Vagina (tissue), 2 donors: Measurements from ENCODE around the gene RNF7. TPM values are rescaled to one million over a fixed set of nuclear protein-coding genes. Genes with fewer than 3 reads are reported as not detected.
"Not testable (repeated sequence)": the region's sequence is repeated elsewhere in the genome, so short reads cannot be mapped to it uniquely, and the experiment has no call there.

Experiments
- DNase-seq, 2 donors: peaks; one replicate each; pipeline ENCODE4 v3.0.0-alpha.2; 2017; ENCODE audit errors: extremely low spot score in 2 of 2
- H3K27ac ChIP-seq: fragments of 200-600 bp; sonication (generic); one replicate; pipeline ENCODE4 v1.5.1; 2019
- H3K27me3 ChIP-seq: fragments of 200-600 bp; sonication (generic); one replicate; pipeline ENCODE4 v1.5.1; 2019
- H3K36me3 ChIP-seq, 2 donors: fragments of 200-600 bp; sonication (generic); one replicate each; pipeline ENCODE4 v1.5.1; 2017 to 2019
- H3K4me1 ChIP-seq: fragments of 200-600 bp; sonication (generic); one replicate; pipeline ENCODE4 v1.5.1; 2019
- H3K4me3 ChIP-seq, 2 donors: fragments of 200-600 bp; sonication (generic); 1 replicate in 1 of 2; 2 replicates in 1 of 2; pipeline ENCODE4 v1.5.1; 2016 to 2019
- H3K9me3 ChIP-seq: fragments of 200-600 bp; sonication (generic); one replicate; pipeline ENCODE4 v1.5.1; 2019
- CTCF ChIP-seq, 3 experiments: fragments of 450-650 bp in 2 of 3; fragments of 200-600 bp in 1 of 3; sonication (generic) in 1 of 3; IDR thresholded peaks; one replicate each; pipeline ENCODE4 v1.5.1; 2017 to 2019; ENCODE audit warnings: antibody characterized with exemption in 3 of 3, mild to moderate bottlenecking in 2 of 3, moderate library complexity in 2 of 3
- POLR2A ChIP-seq, 2 donors: fragments of 450-650 bp; IDR thresholded peaks; one replicate each; pipeline ENCODE4 v1.6.1; 2017; ENCODE audit warnings: antibody characterized with exemption in 2 of 2, mild to moderate bottlenecking in 2 of 2, moderate library complexity in 2 of 2
- POLR2AphosphoS5 ChIP-seq, 2 donors: sonication (generic); formaldehyde crosslinking; IDR thresholded peaks; one replicate each; pipeline ENCODE4 v1.9.0; 2017; ENCODE audit warnings: antibody characterized with exemption in 2 of 2, mild to moderate bottlenecking in 2 of 2, low read depth in 1 of 2; ENCODE audit not compliant: insufficient read depth in 1 of 2
- intact Hi-C: fragments of 100-400 bp; cut with DNase I; formaldehyde crosslinking; loops from one replicate; pipeline ENCODE4 v1.15.1; 2023
- total RNA-seq: library from RNA; depleted of rRNA; stranded (reverse); fragments of >200 nt; gene quantifications from one replicate; pipeline ENCODE4 v1.2.3, GENCODE V29; 2016

Gene RNF7
- total RNA-seq, 1 donor from 2014 or later: 57.0 TPM

DNA sequence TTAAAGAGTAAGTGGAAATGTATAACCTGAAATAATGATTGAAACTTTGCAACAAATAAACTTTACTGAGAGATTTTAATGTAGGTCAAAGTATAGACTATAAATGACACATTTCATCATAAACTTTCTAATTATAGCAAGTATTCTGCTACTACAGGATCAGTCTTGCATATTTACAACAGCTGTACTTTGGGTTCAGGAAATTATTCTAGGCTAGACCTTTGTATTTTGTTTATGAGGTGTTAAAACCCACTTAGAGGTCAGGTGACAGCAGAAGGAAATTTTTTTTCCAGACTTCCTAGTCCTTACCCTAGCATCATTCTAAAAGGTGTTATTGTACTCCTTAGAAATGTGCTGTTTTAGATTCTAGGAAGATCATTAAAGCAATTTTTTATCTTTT, 2.3 kb downstream of the RNF7 start:
- intact Hi-C loops: no loop called here
- TF ChIP-seq POLR2A (IDR thresholded peaks at IDR 0.05) (no peak), POLR2AphosphoS5 (IDR thresholded peaks at IDR 0.05; ENCODE audit: insufficient read depth in 1 of 2, low read depth in 1 of 2) (no peak), CTCF (IDR thresholded peaks at IDR 0.05) (no peak)
- Histone ChIP-seq H3K4me1 (peaks cover 40% of the 10 kb centered on the region), H3K9me3 (no peaks in the 10 kb centered on the region), H3K36me3 (peaks cover 0 to 4% of the 10 kb centered on the region in 2 donors), H3K27ac (peak overlapping the region; percentile 97), H3K4me3 (peak overlapping the region in 1 of 2 donors; percentile 96), H3K27me3 (no peaks in the 10 kb centered on the region)
- no peak for DNase-seq

DNA sequence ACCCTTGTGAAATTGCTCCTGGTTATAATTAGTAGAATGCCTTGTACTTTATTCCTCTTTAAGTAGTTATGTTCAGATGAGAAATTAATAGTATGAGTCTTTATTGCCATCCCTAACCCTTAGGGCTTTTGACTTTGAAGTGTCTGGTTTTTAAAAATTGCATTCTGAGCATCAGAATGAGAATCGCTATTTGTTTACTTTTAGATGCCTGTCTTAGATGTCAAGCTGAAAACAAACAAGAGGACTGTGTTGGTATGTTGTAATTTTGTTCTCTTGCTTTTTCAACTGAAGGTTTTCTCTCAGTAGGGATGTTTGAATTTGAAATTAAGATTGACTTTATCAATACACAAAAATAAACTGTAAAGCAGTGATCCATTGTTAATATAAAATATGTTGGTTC, 5.2 kb downstream of the RNF7 start:
- peaks cover 40% of the 10 kb centered on the region for H3K4me1 ChIP-seq
- intact Hi-C loops: no loop called here
- no peak for TF ChIP-seq POLR2AphosphoS5 (IDR thresholded peaks at IDR 0.05; ENCODE audit: insufficient read depth in 1 of 2, low read depth in 1 of 2)
- TF ChIP-seq POLR2A (IDR thresholded peaks at IDR 0.05): no peak
- TF ChIP-seq CTCF (IDR thresholded peaks at IDR 0.05): no peak
- no peak for DNase-seq
- peaks cover 0 to 32% of the 10 kb centered on the region in 2 donors for H3K36me3 ChIP-seq
- no peaks in the 10 kb centered on the region for H3K9me3 ChIP-seq
- H3K27me3 ChIP-seq: no peaks in the 10 kb centered on the region
- H3K27ac ChIP-seq: no peak overlapping the region
- H3K4me3 ChIP-seq: no peak overlapping the region

GRCh38 chr3:141746962-141747361, 8.9 kb downstream of the RNF7 start:
- H3K4me1 ChIP-seq: peaks cover 13% of the 10 kb centered on the region
- H3K27me3 ChIP-seq: no peaks in the 10 kb centered on the region
- no peak for DNase-seq
- intact Hi-C loops: no loop called here
- no peak overlapping the region for H3K4me3 ChIP-seq
- TF ChIP-seq POLR2A (IDR thresholded peaks at IDR 0.05) (no peak), CTCF (IDR thresholded peaks at IDR 0.05) (no peak), POLR2AphosphoS5 (IDR thresholded peaks at IDR 0.05; ENCODE audit: insufficient read depth in 1 of 2, low read depth in 1 of 2) (no peak)
- peaks cover 3 to 50% of the 10 kb centered on the region in 2 donors for H3K36me3 ChIP-seq
- no peak overlapping the region for H3K27ac ChIP-seq
- H3K9me3 ChIP-seq: no peaks in the 10 kb centered on the region

DNA sequence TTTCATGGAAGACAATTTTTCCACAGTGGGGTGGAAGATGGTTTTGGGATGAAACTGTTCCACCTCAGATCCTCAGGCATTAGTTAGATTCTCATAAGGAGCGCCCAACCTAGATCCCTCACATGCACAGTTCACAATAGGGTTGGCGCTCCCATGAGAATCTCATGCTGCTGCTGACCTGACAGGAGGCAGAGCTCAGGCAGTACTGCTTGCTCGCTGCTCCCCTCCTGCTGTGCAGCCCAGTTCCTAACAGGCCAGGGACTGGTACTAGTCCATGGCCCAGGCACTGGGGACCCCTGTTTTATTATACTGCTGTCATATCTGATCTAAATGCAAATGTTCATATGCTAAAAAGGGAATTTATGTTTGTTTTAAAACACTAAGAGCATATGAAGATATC, 15.3 kb downstream of the RNF7 start:
- H3K36me3 ChIP-seq: peaks cover 3 to 17% of the 10 kb centered on the region in 2 donors
- no peaks in the 10 kb centered on the region for H3K9me3 ChIP-seq
- H3K4me1 ChIP-seq: no peaks in the 10 kb centered on the region
- H3K4me3 ChIP-seq: no peak overlapping the region
- H3K27me3 ChIP-seq: no peaks in the 10 kb centered on the region
- no peak overlapping the region for H3K27ac ChIP-seq
- no peak for DNase-seq
- TF ChIP-seq CTCF (IDR thresholded peaks at IDR 0.05) (no peak), POLR2A (IDR thresholded peaks at IDR 0.05) (no peak), POLR2AphosphoS5 (IDR thresholded peaks at IDR 0.05; ENCODE audit: insufficient read depth in 1 of 2, low read depth in 1 of 2) (no peak)
- intact Hi-C loops: no loop called here

GRCh38 chr3:141754032-141754431, 15.9 kb downstream of the RNF7 start:
- intact Hi-C loops: no loop called here
- Histone ChIP-seq H3K36me3 (peaks cover under 1 to 13% of the 10 kb centered on the region in 2 donors), H3K4me1 (no peaks in the 10 kb centered on the region), H3K9me3 (no peaks in the 10 kb centered on the region), H3K27ac (no peak overlapping the region), H3K4me3 (no peak overlapping the region), H3K27me3 (no peaks in the 10 kb centered on the region)
- no peak for DNase-seq
- TF ChIP-seq CTCF (IDR thresholded peaks at IDR 0.05) (no peak), POLR2A (IDR thresholded peaks at IDR 0.05) (no peak), POLR2AphosphoS5 (IDR thresholded peaks at IDR 0.05; ENCODE audit: insufficient read depth in 1 of 2, low read depth in 1 of 2) (no peak)

GRCh38 chr3:141762552-141762951, 24.5 kb downstream of the RNF7 start:
- H3K36me3 ChIP-seq, H3K27me3 ChIP-seq, H3K4me3 ChIP-seq, H3K9me3 ChIP-seq, H3K4me1 ChIP-seq, H3K27ac ChIP-seq, intact Hi-C loops, DNase-seq: not testable (repeated sequence)
